ENCODE measurements around the gene PIPOX.

PIPOX gene

GRCh38 chr17:29042679-29043538 is at the start of gene PIPOX:
Gene PIPOX, plus strand, starts transcription at chr17:29043141. Its CDS starts 85 bp downstream, at chr17:29043226.
- peak; percentile 75 for DNase-seq

GRCh38 chr17:28993645-28994426 is 49.1 kb upstream of the PIPOX start:
- DNase-seq, result no peak

- no peak for DNase-seq
Measured at GRCh38 chr17:28996554-28997096, 46.3 kb upstream of the PIPOX start.

- no peak for DNase-seq
Measured at GRCh38 chr17:28997806-28998205, 45.1 kb upstream of the PIPOX start.

GRCh38 chr17:28999206-28999605 is 43.7 kb upstream of the PIPOX start:
- no peak for DNase-seq

- DNase-seq, result no peak
Measured at GRCh38 chr17:29000973-29001372, 42.0 kb upstream of the PIPOX start.

GRCh38 chr17:29002811-29003210 is 40.1 kb upstream of the PIPOX start:
- DNase-seq, result no peak

GRCh38 chr17:29003289-29003688 is 39.7 kb upstream of the PIPOX start:
- DNase-seq, result no peak

GRCh38 chr17:29004081-29004692 is 38.8 kb upstream of the PIPOX start:
- no peak for DNase-seq

GRCh38 chr17:29005936-29006511 is 36.9 kb upstream of the PIPOX start, which contains the start of gene SEZ6:
Gene SEZ6, minus strand, starts transcription at chr17:29006033. Its CDS starts 164 bp downstream, at chr17:29005869.
- DNase-seq, result peak; percentile 86

- DNase-seq, result no peak
Measured at GRCh38 chr17:29007456-29007855, 35.5 kb upstream of the PIPOX start.

- DNase-seq, result no peak
Measured at GRCh38 chr17:29007860-29008455, 35.0 kb upstream of the PIPOX start.

GRCh38 chr17:29008591-29008990 is 34.4 kb upstream of the PIPOX start:
- DNase-seq, result no peak

- peak; percentile 98 for DNase-seq
Measured at GRCh38 chr17:29010129-29010528, 32.8 kb upstream of the PIPOX start.

- DNase-seq, result peak; percentile 100
Measured at GRCh38 chr17:29010586-29010985, 32.4 kb upstream of the PIPOX start.

- no peak for DNase-seq
Measured at GRCh38 chr17:29012535-29012934, 30.4 kb upstream of the PIPOX start.

GRCh38 chr17:29014716-29015115 is 28.2 kb upstream of the PIPOX start:
- no peak for DNase-seq

- DNase-seq, result peak; percentile 65
Measured at GRCh38 chr17:29016345-29017210, 26.4 kb upstream of the PIPOX start.

GRCh38 chr17:29018788-29019474 is 24.0 kb upstream of the PIPOX start:
- peak; percentile 74 for DNase-seq

GRCh38 chr17:29019475-29020181 is 23.3 kb upstream of the PIPOX start:
- peak; percentile 89 for DNase-seq

Data from NCI-H526 treated with DMSO at 0.1 percent for 48 hours (cell line).